Smooth muscle cell (in vitro differentiated cells): ENCODE data around the gene SLC8B1. TPM values are rescaled to one million over a fixed set of nuclear protein-coding genes. Genes with fewer than 3 reads are reported as not detected.

Source experiments
- DNase-seq: peaks from one replicate; lab custom pipeline; 2025; ENCODE audit not compliant: unreplicated experiment; lab: John Stamatoyannopoulos, UW
- H2AFZ ChIP-seq: fragments of 200-600 bp; sonication (generic); 2 replicates; pipeline ENCODE4 v1.6.0; 2016; ENCODE audit warnings: antibody characterized with exemption, low read depth, mild to moderate bottlenecking
- H3F3A ChIP-seq: fragments of 200-600 bp; sonication (generic); 2 replicates; pipeline ENCODE4 v1.6.0; 2017; ENCODE audit warnings: antibody characterized with exemption, low read depth
- H3K27ac ChIP-seq: fragments of 200-600 bp; sonication (generic); 2 replicates; pipeline ENCODE4 v1.5.1; 2016; ENCODE audit warnings: low read depth, mild to moderate bottlenecking
- H3K27me3 ChIP-seq: fragments of 200-600 bp; sonication (generic); 2 replicates; pipeline ENCODE4 v1.6.1; 2016; ENCODE audit warnings: low read depth, mild to moderate bottlenecking
- H3K36me3 ChIP-seq: fragments of 200-600 bp; sonication (generic); 2 replicates; pipeline ENCODE4 v1.5.1; 2016; ENCODE audit warnings: low read depth
- H3K4me1 ChIP-seq: fragments of 200-600 bp; sonication (generic); 2 replicates; pipeline ENCODE4 v1.5.1; 2016; ENCODE audit warnings: low read depth
- H3K4me2 ChIP-seq: fragments of 200-600 bp; sonication (generic); 2 replicates; pipeline ENCODE4 v1.6.0; 2016; ENCODE audit warnings: mild to moderate bottlenecking
- H3K4me3 ChIP-seq: fragments of 200-600 bp; sonication (generic); 2 replicates; pipeline ENCODE4 v1.5.1; 2016; ENCODE audit warnings: mild to moderate bottlenecking
- H3K79me2 ChIP-seq: fragments of 200-600 bp; sonication (generic); 2 replicates; pipeline ENCODE4 v1.6.0; 2016; ENCODE audit warnings: low read depth, mild to moderate bottlenecking
- H3K9ac ChIP-seq: fragments of 200-600 bp; sonication (generic); 2 replicates; pipeline ENCODE4 v1.6.0; 2016; ENCODE audit warnings: low read depth
- H3K9me3 ChIP-seq: fragments of 200-600 bp; sonication (generic); replicated peaks from 2 replicates; pipeline ENCODE4 v1.5.1; 2016; ENCODE audit warnings: low read depth
- H4K20me1 ChIP-seq: fragments of 200-600 bp; sonication (generic); 2 replicates; pipeline ENCODE4 v1.6.0; 2016; ENCODE audit warnings: low read depth
- WGBS: methylation state at CpG from one replicate; pipeline ENCODE4 v1.1.7; 2016; ENCODE audit warnings: low lambda C conversion rate; 5-methylcytosine and 5-hydroxymethylcytosine counted together
- polyA plus RNA-seq: library from polyadenylated mRNA; unstranded; fragments of >200 nt; fragmentation: Nextera tagmentation; extraction: Ambion mirVana; gene quantifications from 2 replicates; pipeline ENCODE4 v1.2.1, GENCODE V29; 2016
- total RNA-seq: library from RNA; depleted of rRNA; stranded (reverse); fragments of >200 nt; gene quantifications from 2 replicates; pipeline ENCODE4 v1.2.3, GENCODE V29; 2014
- TF ChIP-seq, protein P1 (sequence below): fragments of 200-600 bp; sonication (generic); IDR thresholded peaks from 2 replicates; pipeline ENCODE4 v1.5.1; 2017; ENCODE audit warnings: borderline replicate concordance, mild to moderate bottlenecking, antibody characterized with exemption; ENCODE audit not compliant: insufficient read depth, poor library complexity, severe bottlenecking

The SLC8B1 gene
- total and polyA plus RNA-seq, 2 experiments from 2014 or later: 11.8 to 14.3 TPM

GRCh38 chr12:113271466-113271852 is 63.5 kb downstream of the SLC8B1 start:
- Histone ChIP-seq H3K36me3 (no peaks in the 10 kb centered on the region), H3K27me3 (no peaks in the 10 kb centered on the region), H3K9me3 (no peaks in the 10 kb centered on the region), H3K4me2 (peak overlapping the region; percentile 79), H4K20me1 (no peaks in the 10 kb centered on the region), H2AFZ (no peak overlapping the region), H3K27ac (peak overlapping the region; percentile 84), H3F3A (peaks cover 20% of the 10 kb centered on the region), H3K79me2 (no peaks in the 10 kb centered on the region), H3K4me3 (no peak overlapping the region), H3K4me1 (no peaks in the 10 kb centered on the region), H3K9ac (peak overlapping the region; percentile 75)
- DNase-seq: no peak
- 53% methylated on average over 10 of the region's 10 CpGs for WGBS
- TF ChIP-seq, protein P1, sequence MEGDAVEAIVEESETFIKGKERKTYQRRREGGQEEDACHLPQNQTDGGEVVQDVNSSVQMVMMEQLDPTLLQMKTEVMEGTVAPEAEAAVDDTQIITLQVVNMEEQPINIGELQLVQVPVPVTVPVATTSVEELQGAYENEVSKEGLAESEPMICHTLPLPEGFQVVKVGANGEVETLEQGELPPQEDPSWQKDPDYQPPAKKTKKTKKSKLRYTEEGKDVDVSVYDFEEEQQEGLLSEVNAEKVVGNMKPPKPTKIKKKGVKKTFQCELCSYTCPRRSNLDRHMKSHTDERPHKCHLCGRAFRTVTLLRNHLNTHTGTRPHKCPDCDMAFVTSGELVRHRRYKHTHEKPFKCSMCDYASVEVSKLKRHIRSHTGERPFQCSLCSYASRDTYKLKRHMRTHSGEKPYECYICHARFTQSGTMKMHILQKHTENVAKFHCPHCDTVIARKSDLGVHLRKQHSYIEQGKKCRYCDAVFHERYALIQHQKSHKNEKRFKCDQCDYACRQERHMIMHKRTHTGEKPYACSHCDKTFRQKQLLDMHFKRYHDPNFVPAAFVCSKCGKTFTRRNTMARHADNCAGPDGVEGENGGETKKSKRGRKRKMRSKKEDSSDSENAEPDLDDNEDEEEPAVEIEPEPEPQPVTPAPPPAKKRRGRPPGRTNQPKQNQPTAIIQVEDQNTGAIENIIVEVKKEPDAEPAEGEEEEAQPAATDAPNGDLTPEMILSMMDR: no peak

DNA sequence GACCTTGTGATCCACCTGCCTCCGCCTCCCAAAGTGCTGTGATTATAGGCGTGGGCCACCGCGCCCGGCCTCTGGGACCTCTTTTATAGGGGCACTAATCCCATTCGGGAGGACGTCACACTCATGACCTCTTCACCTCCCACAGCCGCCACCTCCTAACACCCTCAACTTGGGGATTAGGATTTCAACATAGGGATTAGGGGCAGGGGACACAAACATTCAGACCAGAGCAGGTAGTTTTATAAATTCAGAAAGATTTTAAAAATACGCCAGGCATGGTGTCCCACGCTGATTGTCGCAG is 64.2 kb downstream of the SLC8B1 start:
- Histone ChIP-seq H3K4me2 (no peak overlapping the region), H3K27me3 (no peaks in the 10 kb centered on the region), H3K36me3 (no peaks in the 10 kb centered on the region), H3F3A (peaks cover 20% of the 10 kb centered on the region), H3K4me1 (no peaks in the 10 kb centered on the region), H3K4me3 (no peak overlapping the region), H2AFZ (no peak overlapping the region), H3K27ac (peak overlapping the region; percentile 84), H4K20me1 (no peaks in the 10 kb centered on the region), H3K9me3 (no peaks in the 10 kb centered on the region), H3K79me2 (no peaks in the 10 kb centered on the region), H3K9ac (no peak overlapping the region)
- TF ChIP-seq, protein P1: no peak
- no peak for DNase-seq
- 91% methylated on average over 11 of the region's 11 CpGs for WGBS

- no peak overlapping the region for H3K27ac ChIP-seq
- no peaks in the 10 kb centered on the region for H3K27me3 ChIP-seq
- H2AFZ ChIP-seq: no peak overlapping the region
- 98% methylated on average over 12 of the region's 12 CpGs for WGBS
- no peak overlapping the region for H3K4me3 ChIP-seq
- no peaks in the 10 kb centered on the region for H3K4me1 ChIP-seq
- H3K9me3 ChIP-seq: no peaks in the 10 kb centered on the region
- TF ChIP-seq, protein P1: no peak
- no peak for DNase-seq
- H3K4me2 ChIP-seq: no peak overlapping the region
- H4K20me1 ChIP-seq: no peaks in the 10 kb centered on the region
- no peak overlapping the region for H3K9ac ChIP-seq
- H3K36me3 ChIP-seq: no peaks in the 10 kb centered on the region
- no peaks in the 10 kb centered on the region for H3K79me2 ChIP-seq
- peaks cover 20% of the 10 kb centered on the region for H3F3A ChIP-seq
Measured at GRCh38 chr12:113269257-113269943, 65.5 kb downstream of the SLC8B1 start.

GRCh38 chr12:113268621-113269020 is 66.3 kb downstream of the SLC8B1 start:
- Histone ChIP-seq H3K4me2 (no peak overlapping the region), H3K4me1 (no peaks in the 10 kb centered on the region), H3K9me3 (no peaks in the 10 kb centered on the region), H4K20me1 (no peaks in the 10 kb centered on the region), H3K9ac (no peak overlapping the region), H3K4me3 (no peak overlapping the region), H3K27me3 (no peaks in the 10 kb centered on the region), H3K27ac (no peak overlapping the region), H3K36me3 (no peaks in the 10 kb centered on the region), H3F3A (peaks cover 20% of the 10 kb centered on the region), H3K79me2 (no peaks in the 10 kb centered on the region), H2AFZ (no peak overlapping the region)
- no peak for DNase-seq
- WGBS: 94% methylated on average over 19 of the region's 19 CpGs
- TF ChIP-seq, protein P1: no peak
